ENCODE measurements around the gene PSTK. TPM values are rescaled to one million over a fixed set of nuclear protein-coding genes. Genes with fewer than 3 reads are reported as not detected.

Gene PSTK
- total and polyA plus RNA-seq, 9 of the 15 experiments (the other 6 are each of a cell fraction or from before 2014, with no cell fraction given) = 13.2 to 49.7 (median 18.9) TPM

DNA sequence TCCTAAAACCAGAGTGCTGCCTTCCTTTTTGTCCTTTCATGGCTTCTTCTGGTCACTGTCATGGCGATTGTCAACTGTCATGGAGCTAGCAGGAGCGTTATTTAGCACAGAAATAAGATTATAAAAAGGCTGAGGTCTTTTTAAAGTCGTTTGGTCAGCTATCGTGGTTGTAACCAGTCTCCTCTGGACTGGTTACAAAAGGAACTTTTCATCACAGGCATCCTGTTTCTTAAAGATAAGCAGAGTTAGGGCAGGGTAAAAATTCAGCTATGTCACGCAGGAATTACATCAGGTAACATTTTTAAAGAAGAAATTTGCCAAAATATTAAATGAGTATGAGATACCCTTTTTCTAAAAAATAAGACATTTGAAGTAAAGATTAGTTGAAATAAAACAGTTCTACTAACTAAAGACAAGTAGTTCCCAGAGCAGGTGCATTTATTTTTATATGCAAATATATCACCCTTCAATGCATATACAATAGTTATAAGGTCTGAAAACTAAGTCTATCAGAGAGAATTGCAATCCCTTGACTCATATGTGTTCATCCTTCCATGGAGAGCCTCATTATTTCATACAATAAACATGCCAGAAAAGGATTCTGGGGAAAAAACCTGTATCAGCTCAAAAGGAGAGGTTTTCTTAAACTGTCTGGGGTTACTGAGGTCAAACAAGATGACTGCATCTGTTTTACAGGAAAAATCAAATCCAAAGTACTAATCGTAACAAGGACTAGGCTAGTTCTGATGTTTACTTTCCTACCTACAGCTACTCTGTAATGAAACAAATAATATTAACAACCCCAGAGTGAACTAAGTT, 48.9 kb upstream of the PSTK start:
- Histone ChIP-seq H4K20me1 (replicated peaks; ENCODE audit: control insufficient read depth, insufficient read depth, low read length) (no peaks in the 10 kb centered on the region), H3K27ac (ENCODE audit: extremely low read depth, low read depth, low read length) (peak overlapping the region; percentile 99), H3K4me1 (replicated peaks in 1 of 2; ENCODE audit: control insufficient read depth in 2 of 2, insufficient read depth in 2 of 2, low read length in 2 of 2) (peaks cover 7 to 25% of the 10 kb centered on the region in 2 experiments; a peak in 4 of 5 replicates), H3K9me1 (ENCODE audit: control insufficient read depth, insufficient read depth, low read length) (no peaks in the 10 kb centered on the region), H3K27me3 (ENCODE audit: control insufficient read depth in 2 of 2, insufficient read depth in 2 of 2, low read length in 2 of 2) (no peaks in the 10 kb centered on the region), H3K9me3 (replicated peaks; ENCODE audit: control insufficient read depth, insufficient read depth, low read depth, low read length) (no peaks in the 10 kb centered on the region), H3K79me2 (ENCODE audit: control insufficient read depth, insufficient read depth, low read length) (0 out of 3 replicates have a peak, but pooled peaks cover 2% of the 10 kb centered on the region), H3K4me2 (ENCODE audit: insufficient read depth, low read length) (peak overlapping the region; percentile 63), H2AFZ (ENCODE audit: low read depth, low read length) (peak overlapping the region; percentile 74), H3K36me3 (ENCODE audit: control insufficient read depth, insufficient read depth, low read length) (peaks cover 10% of the 10 kb centered on the region; the same call in 2 of the 3 replicates), H3K9ac (ENCODE audit: insufficient read depth in 1 of 2, low read depth in 2 of 2, low read length in 2 of 2) (peak overlapping the region in 1 of 2 experiments; percentile 78; a peak in 2 of 4 replicates), H3K4me3 (no peak overlapping the region)
- ATAC-seq = peak; percentile 94
- FAIRE-seq = peak; percentile 82
- intact Hi-C loops (cut with micrococcal nuclease) (no loop called here), in situ Hi-C loops (cut with MboI) (no loop called here)
- WGBS (ENCODE audit: insufficient coverage, low coverage, missing lambda C conversion rate) = 0% methylated on average over 6 of the region's 6 CpGs
- POLR2A ChIA-PET = interaction anchor here (0.6 to 1.4 kb wide), 4 partner anchors 16 to 135 kb away, joined by 3 to 6 read pairs (median 4); no protein-coding TSS in a partner anchor
- no TSS peak for BruUV-seq (replicated peaks)
- CTCF ChIA-PET (ENCODE audit: low intra/inter-chr PET ratio) = no interaction called here
- peak; percentile 40 to 80 (median 52) for DNase-seq (ENCODE audit: extremely low read depth in 1 of 4, low spot score in 3 of 4)
- TF ChIP-seq ZNF436 (CRISPR knock-in tag; IDR thresholded peaks at IDR 0.05) (no peak), CUX1 (CRISPR knock-in tag; IDR thresholded peaks at IDR 0.05) (0 out of 2 replicates have a peak, but pooled peaks have one; percentile 35), SMARCA4 (IDR thresholded peaks at IDR 0.05) (peak; percentile 88), HMBOX1 (IDR thresholded peaks at IDR 0.05) (peak; percentile 98), ZNF165 (CRISPR knock-in tag; IDR thresholded peaks at IDR 0.05; ENCODE audit: borderline replicate concordance) (no peak), ZEB2 (IDR thresholded peaks at IDR 0.05) (no peak), ZFP36 (IDR thresholded peaks at IDR 0.05; ENCODE audit: low read depth, low read length, partially characterized antibody) (no peak), ZZZ3 (IDR thresholded peaks at IDR 0.05) (no peak), HDGF (IDR thresholded peaks at IDR 0.05) (no peak), CREM (IDR thresholded peaks at IDR 0.05; ENCODE audit: low read depth) (0 out of 2 replicates have a peak, but pooled peaks have one; percentile 25)
- TF ChIP-seq, protein P1, sequence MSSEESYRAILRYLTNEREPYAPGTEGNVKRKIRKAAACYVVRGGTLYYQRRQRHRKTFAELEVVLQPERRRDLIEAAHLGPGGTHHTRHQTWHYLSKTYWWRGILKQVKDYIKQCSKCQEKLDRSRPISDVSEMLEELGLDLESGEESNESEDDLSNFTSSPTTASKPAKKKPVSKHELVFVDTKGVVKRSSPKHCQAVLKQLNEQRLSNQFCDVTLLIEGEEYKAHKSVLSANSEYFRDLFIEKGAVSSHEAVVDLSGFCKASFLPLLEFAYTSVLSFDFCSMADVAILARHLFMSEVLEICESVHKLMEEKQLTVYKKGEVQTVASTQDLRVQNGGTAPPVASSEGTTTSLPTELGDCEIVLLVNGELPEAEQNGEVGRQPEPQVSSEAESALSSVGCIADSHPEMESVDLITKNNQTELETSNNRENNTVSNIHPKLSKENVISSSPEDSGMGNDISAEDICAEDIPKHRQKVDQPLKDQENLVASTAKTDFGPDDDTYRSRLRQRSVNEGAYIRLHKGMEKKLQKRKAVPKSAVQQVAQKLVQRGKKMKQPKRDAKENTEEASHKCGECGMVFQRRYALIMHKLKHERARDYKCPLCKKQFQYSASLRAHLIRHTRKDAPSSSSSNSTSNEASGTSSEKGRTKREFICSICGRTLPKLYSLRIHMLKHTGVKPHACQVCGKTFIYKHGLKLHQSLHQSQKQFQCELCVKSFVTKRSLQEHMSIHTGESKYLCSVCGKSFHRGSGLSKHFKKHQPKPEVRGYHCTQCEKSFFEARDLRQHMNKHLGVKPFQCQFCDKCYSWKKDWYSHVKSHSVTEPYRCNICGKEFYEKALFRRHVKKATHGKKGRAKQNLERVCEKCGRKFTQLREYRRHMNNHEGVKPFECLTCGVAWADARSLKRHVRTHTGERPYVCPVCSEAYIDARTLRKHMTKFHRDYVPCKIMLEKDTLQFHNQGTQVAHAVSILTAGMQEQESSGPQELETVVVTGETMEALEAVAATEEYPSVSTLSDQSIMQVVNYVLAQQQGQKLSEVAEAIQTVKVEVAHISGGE (CRISPR knock-in tag; IDR thresholded peaks at IDR 0.05) = peak in 1 of 3 experiments; percentile 70; a peak in 2 of 6 replicates

Measured in K562 (cell line).